Posterior vena cava (tissue), 2 donors: ENCODE results near the gene ZBTB16. TPM values are rescaled to one million over a fixed set of nuclear protein-coding genes. Genes with fewer than 3 reads are reported as not detected.
A peak's percentile ranks its signal among the peaks of the same experiment; 100 is the strongest.

Experiments used
- DNase-seq: peaks from one replicate; pipeline ENCODE4 v3.0.0-alpha.2; 2020; ENCODE audit warnings: low spot score
- intact Hi-C, 2 donors: fragments of 100-400 bp; cut with DNase I; formaldehyde crosslinking; loops; one replicate each; pipeline versions ENCODE4 v1.14.1 to v1.14.2; 2022 to 2023
- total RNA-seq, 2 donors: library from RNA; stranded (reverse); fragmentation: NEBNext Ultra II Directional; extraction: Animal tissue kit (Norgen Biotek cat#: 25700); gene quantifications; one replicate each; pipeline ENCODE4 v1.2.1, GENCODE V29; 2021
- donor health status: DM: yes; HTN: yes; CAD: no.
- donor health status: DM: yes; HTN: yes; CAD: no.

Gene ZBTB16
- total RNA-seq, 2 donors from 2014 or later: 188 to 208 TPM

GRCh38 chr11:114134870-114135269, 75.4 kb downstream of the ZBTB16 start:
- intact Hi-C loops: loop anchor here in 1 of 2 donors (5.0 kb wide), 1 partner anchor 37 kb away; no protein-coding TSS in a partner anchor
- no peak for DNase-seq

- no peak for DNase-seq
- intact Hi-C loops: loop anchor here in 1 of 2 donors (5.0 kb wide), 1 partner anchor 37 kb away; no protein-coding TSS in a partner anchor
Measured at GRCh38 chr11:114135737-114136151, 76.2 kb downstream of the ZBTB16 start.

- no peak for DNase-seq
- intact Hi-C loops: loop anchor here in 1 of 2 donors (5.0 kb wide), 1 partner anchor 35 kb away; no protein-coding TSS in a partner anchor
Measured at GRCh38 chr11:114136686-114137640, 77.5 kb downstream of the ZBTB16 start.

- no peak for DNase-seq
- intact Hi-C loops: loop anchor here in 1 of 2 donors (5.0 kb wide), 1 partner anchor 34 kb away; no protein-coding TSS in a partner anchor
Measured at GRCh38 chr11:114137838-114138237, 78.3 kb downstream of the ZBTB16 start.

GRCh38 chr11:114138411-114138810, 78.9 kb downstream of the ZBTB16 start:
- intact Hi-C loops: loop anchor here in 1 of 2 donors (5.0 kb wide), 1 partner anchor 34 kb away; no protein-coding TSS in a partner anchor

GRCh38 chr11:114140826-114141225, 81.3 kb downstream of the ZBTB16 start:
- intact Hi-C loops: no loop called here
- DNase-seq: no peak

More at GRCh38 chr11:114138411-114138810, 78.9 kb downstream of the ZBTB16 start:
- DNase-seq: no peak

- no peak for DNase-seq
- intact Hi-C loops: no loop called here
Measured at GRCh38 chr11:114141863-114142580, 82.5 kb downstream of the ZBTB16 start.

GRCh38 chr11:114142707-114143106, 83.2 kb downstream of the ZBTB16 start:
- intact Hi-C loops: no loop called here
- DNase-seq: no peak

GRCh38 chr11:114145166-114145775, 85.8 kb downstream of the ZBTB16 start:
- DNase-seq: no peak
- intact Hi-C loops: no loop called here

- intact Hi-C loops: no loop called here
- DNase-seq: no peak
Measured at GRCh38 chr11:114147375-114148012, 88.0 kb downstream of the ZBTB16 start.

GRCh38 chr11:114148013-114148382, 88.5 kb downstream of the ZBTB16 start:
- no peak for DNase-seq
- intact Hi-C loops: no loop called here

GRCh38 chr11:114149689-114150407, 90.3 kb downstream of the ZBTB16 start:
- DNase-seq: peak; percentile 16
- intact Hi-C loops: no loop called here

GRCh38 chr11:114150671-114151070, 91.2 kb downstream of the ZBTB16 start:
- intact Hi-C loops: no loop called here
- peak; percentile 23 for DNase-seq

- DNase-seq: peak; percentile 14
- intact Hi-C loops: no loop called here
Measured at GRCh38 chr11:114151631-114152030, 92.1 kb downstream of the ZBTB16 start.

GRCh38 chr11:114152162-114152561, 92.7 kb downstream of the ZBTB16 start:
- DNase-seq: no peak
- intact Hi-C loops: no loop called here

- intact Hi-C loops: no loop called here
- no peak for DNase-seq
Measured at GRCh38 chr11:114152785-114153184, 93.3 kb downstream of the ZBTB16 start.

- intact Hi-C loops: no loop called here
Measured at GRCh38 chr11:114153224-114153623, 93.7 kb downstream of the ZBTB16 start.

GRCh38 chr11:114154271-114155047, 94.9 kb downstream of the ZBTB16 start:
- peak; percentile 75 for DNase-seq
- intact Hi-C loops: no loop called here

More at GRCh38 chr11:114153224-114153623, 93.7 kb downstream of the ZBTB16 start:
- DNase-seq: no peak
